ENCODE data around the gene CNTFR.
"Not testable (repeated sequence)": the region's sequence is repeated elsewhere in the genome, so short reads cannot be mapped to it uniquely, and the experiment has no call there.

The CNTFR gene, protein sequence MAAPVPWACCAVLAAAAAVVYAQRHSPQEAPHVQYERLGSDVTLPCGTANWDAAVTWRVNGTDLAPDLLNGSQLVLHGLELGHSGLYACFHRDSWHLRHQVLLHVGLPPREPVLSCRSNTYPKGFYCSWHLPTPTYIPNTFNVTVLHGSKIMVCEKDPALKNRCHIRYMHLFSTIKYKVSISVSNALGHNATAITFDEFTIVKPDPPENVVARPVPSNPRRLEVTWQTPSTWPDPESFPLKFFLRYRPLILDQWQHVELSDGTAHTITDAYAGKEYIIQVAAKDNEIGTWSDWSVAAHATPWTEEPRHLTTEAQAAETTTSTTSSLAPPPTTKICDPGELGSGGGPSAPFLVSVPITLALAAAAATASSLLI

DNA sequence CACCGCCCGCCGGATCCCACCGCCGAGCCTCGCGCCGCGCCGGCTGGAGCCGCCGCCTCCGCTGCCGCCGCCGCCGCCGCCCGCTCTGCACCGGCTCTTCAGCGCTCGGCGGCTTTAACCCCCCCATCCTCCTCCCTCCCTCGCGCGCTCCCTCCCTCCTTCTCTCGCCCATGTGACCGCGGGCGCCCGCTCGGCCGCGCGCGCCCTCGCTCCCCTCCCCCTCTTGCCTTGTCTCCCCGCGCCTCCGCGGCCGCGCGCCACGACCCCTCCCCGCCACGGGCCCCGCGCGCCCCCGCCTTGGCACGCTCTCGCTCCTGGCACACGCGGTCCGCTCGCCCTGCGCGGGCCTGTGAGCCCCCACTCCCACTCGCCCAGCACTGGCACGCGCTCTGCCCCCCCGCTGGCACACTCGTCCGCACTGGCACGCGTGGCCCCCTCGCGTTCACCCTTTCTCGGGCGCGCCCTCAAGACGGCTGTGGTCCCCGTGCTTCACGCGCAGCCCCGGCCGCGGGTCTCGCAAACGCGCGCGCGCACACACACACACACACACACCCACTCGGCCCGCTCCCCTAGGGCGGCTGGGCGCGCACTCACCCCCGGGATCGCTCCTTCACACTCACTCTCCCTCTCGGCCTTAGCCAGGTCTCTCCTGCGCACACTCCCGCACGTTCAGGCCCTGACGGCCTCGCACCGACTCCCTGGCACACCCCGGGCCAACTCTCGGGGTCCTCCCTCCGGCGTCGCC, at the start of gene CNTFR:
Gene CNTFR, minus strand, starts transcription at position 89 of the 745 bp plus-strand sequence. CDS start 20,743 bp downstream, outside the sequence.
- no peaks in the 10 kb centered on the region for H3K36me3 ChIP-seq (ENCODE audit: control insufficient read depth in 2 of 2, insufficient read depth in 2 of 2, low read length in 2 of 2)

DNA sequence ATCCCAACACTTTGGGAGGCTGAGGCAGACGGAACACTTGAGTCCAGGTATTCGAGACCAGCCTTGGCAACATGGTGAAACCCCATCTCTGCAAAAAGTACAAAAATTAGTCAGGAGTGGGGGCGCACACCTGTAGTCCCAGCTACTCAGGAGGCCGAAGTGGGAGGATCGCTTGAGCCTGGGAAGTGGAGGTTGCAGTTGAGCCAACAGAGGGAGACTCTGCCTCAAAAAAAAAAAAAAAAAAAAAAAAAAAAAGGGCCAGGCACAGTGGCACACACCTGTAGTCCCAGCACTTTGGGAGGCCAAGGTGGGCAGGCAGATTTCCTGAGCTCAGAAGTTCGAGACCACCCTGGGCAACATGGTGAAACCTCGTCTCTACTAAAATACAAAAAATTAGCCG, 49.8 kb upstream of the CNTFR start:
- H3K27me3 ChIP-seq (ENCODE audit: control insufficient read depth in 1 of 2, insufficient read depth in 2 of 2, low read length in 2 of 2); H3K27ac ChIP-seq (ENCODE audit: low read length); H3K4me3 ChIP-seq (ENCODE audit: low read length in 2 of 2); H3K9me3 ChIP-seq (ENCODE audit: control insufficient read depth in 2 of 2, low read length in 2 of 2); H3K9ac ChIP-seq (ENCODE audit: low read length in 2 of 2); H3K36me3 ChIP-seq (ENCODE audit: control insufficient read depth in 2 of 2, insufficient read depth in 2 of 2, low read length in 2 of 2): not testable (repeated sequence)
- H3K4me1 ChIP-seq (ENCODE audit: control insufficient read depth, insufficient read depth, low read length), result peaks cover 27% of the 10 kb centered on the region

More for the DNA sequence above, at the start of gene CNTFR:
- H3K9me3 ChIP-seq (ENCODE audit: control insufficient read depth in 2 of 2, low read length in 2 of 2), result no peaks in the 10 kb centered on the region
- H3K4me1 ChIP-seq (ENCODE audit: control insufficient read depth, insufficient read depth, low read length), result peaks cover 44% of the 10 kb centered on the region
- peak within 1 kb of the TSS; percentile 47 to 73 for H3K4me3 ChIP-seq (ENCODE audit: low read length in 2 of 2)
- H3K27ac ChIP-seq (ENCODE audit: low read length), result no peak within 1 kb of the TSS
- no peak within 1 kb of the TSS for H3K9ac ChIP-seq (ENCODE audit: low read length in 2 of 2)
- peaks cover 48 to 49% of the 10 kb centered on the region in 2 donors for H3K27me3 ChIP-seq (ENCODE audit: control insufficient read depth in 1 of 2, insufficient read depth in 2 of 2, low read length in 2 of 2)

DNA sequence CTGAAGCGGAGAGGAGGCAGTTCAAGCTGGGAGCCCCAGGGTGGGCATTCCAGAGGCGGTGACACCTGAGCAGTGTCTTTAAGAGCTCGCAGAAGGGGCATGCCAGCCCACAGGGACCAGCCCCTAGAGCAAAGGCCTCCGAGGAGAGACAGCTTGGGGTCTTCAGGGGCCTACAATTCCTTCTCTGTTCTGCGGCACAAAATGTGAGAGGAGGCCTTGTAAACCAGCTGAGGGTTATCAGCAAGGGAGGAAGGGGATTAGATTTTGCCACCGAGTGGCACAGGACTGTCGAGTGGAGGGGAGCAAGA, 48.6 kb upstream of the CNTFR start:
- Histone ChIP-seq H3K36me3 (ENCODE audit: control insufficient read depth in 2 of 2, insufficient read depth in 2 of 2, low read length in 2 of 2) (peaks cover 0 to 2% of the 10 kb centered on the region in 2 donors), H3K27ac (ENCODE audit: low read length) (peak overlapping the region; percentile 81), H3K4me3 (ENCODE audit: low read length in 2 of 2) (peak overlapping the region; percentile 86 to 87), H3K9ac (ENCODE audit: low read length in 2 of 2) (peak overlapping the region; percentile 91 to 95), H3K9me3 (ENCODE audit: control insufficient read depth in 2 of 2, low read length in 2 of 2) (no peaks in the 10 kb centered on the region), H3K27me3 (ENCODE audit: control insufficient read depth in 1 of 2, insufficient read depth in 2 of 2, low read length in 2 of 2) (no peaks in the 10 kb centered on the region), H3K4me1 (ENCODE audit: control insufficient read depth, insufficient read depth, low read length) (peaks cover 33% of the 10 kb centered on the region)

- Histone ChIP-seq H3K9ac (ENCODE audit: low read length in 2 of 2) (peak within 1 kb of the TSS; percentile 91 to 95), H3K27me3 (ENCODE audit: control insufficient read depth in 1 of 2, insufficient read depth in 2 of 2, low read length in 2 of 2) (no peaks in the 10 kb centered on the region), H3K27ac (ENCODE audit: low read length) (peak within 1 kb of the TSS; percentile 81), H3K4me1 (ENCODE audit: control insufficient read depth, insufficient read depth, low read length) (peaks cover 33% of the 10 kb centered on the region), H3K36me3 (ENCODE audit: control insufficient read depth in 2 of 2, insufficient read depth in 2 of 2, low read length in 2 of 2) (peaks cover 0 to 2% of the 10 kb centered on the region in 2 donors), H3K4me3 (ENCODE audit: low read length in 2 of 2) (peak within 1 kb of the TSS; percentile 86 to 87), H3K9me3 (ENCODE audit: control insufficient read depth in 2 of 2, low read length in 2 of 2) (no peaks in the 10 kb centered on the region)
Measured at GRCh38 chr9:34637356-34638137, 48.0 kb upstream of the CNTFR start, which contains the start of gene SIGMAR1. Gene SIGMAR1, minus strand, starts transcription at chr9:34637787. Its CDS starts 90 bp downstream, at chr9:34637697.

GRCh38 chr9:34636791-34637355, 47.3 kb upstream of the CNTFR start:
- Histone ChIP-seq H3K9me3 (ENCODE audit: control insufficient read depth in 2 of 2, low read length in 2 of 2) (no peaks in the 10 kb centered on the region), H3K4me3 (ENCODE audit: low read length in 2 of 2) (peak overlapping the region; percentile 86 to 87), H3K9ac (ENCODE audit: low read length in 2 of 2) (peak overlapping the region; percentile 60 to 91), H3K4me1 (ENCODE audit: control insufficient read depth, insufficient read depth, low read length) (peaks cover 33% of the 10 kb centered on the region), H3K27ac (ENCODE audit: low read length) (peak overlapping the region; percentile 81), H3K27me3 (ENCODE audit: control insufficient read depth in 1 of 2, insufficient read depth in 2 of 2, low read length in 2 of 2) (no peaks in the 10 kb centered on the region), H3K36me3 (ENCODE audit: control insufficient read depth in 2 of 2, insufficient read depth in 2 of 2, low read length in 2 of 2) (peaks cover 0 to 2% of the 10 kb centered on the region in 2 donors)

DNA sequence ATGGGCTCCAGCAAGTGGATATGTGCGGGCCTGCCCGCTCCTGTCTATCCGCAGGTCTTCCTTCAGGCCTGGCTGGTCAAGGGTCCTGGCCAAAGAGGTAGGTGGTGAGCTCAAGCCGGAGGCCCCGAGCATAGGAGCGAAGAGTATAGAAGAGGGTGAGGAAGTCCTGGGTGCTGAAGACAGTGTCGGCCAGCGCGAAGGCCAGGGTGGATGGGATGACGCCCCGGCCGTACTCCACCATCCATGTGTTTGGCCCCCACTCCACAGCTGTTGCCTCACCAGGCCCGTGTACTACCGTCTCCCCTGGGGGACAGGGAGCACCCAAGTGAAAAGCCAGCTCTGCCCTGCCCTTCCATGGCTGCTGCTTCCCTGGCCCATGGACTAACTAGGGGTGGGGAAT, 46.0 kb upstream of the CNTFR start:
- Histone ChIP-seq H3K27ac (ENCODE audit: low read length) (no peak overlapping the region), H3K9me3 (ENCODE audit: control insufficient read depth in 2 of 2, low read length in 2 of 2) (no peaks in the 10 kb centered on the region), H3K36me3 (ENCODE audit: control insufficient read depth in 2 of 2, insufficient read depth in 2 of 2, low read length in 2 of 2) (peaks cover 0 to 2% of the 10 kb centered on the region in 2 donors), H3K27me3 (ENCODE audit: control insufficient read depth in 1 of 2, insufficient read depth in 2 of 2, low read length in 2 of 2) (no peaks in the 10 kb centered on the region), H3K4me1 (ENCODE audit: control insufficient read depth, insufficient read depth, low read length) (peaks cover 33% of the 10 kb centered on the region), H3K4me3 (ENCODE audit: low read length in 2 of 2) (peak overlapping the region in 1 of 2 donors; percentile 22), H3K9ac (ENCODE audit: low read length in 2 of 2) (peak overlapping the region in 1 of 2 donors; percentile 29)

- Histone ChIP-seq H3K9ac (ENCODE audit: low read length in 2 of 2) (no peak overlapping the region), H3K27me3 (ENCODE audit: control insufficient read depth in 1 of 2, insufficient read depth in 2 of 2, low read length in 2 of 2) (no peaks in the 10 kb centered on the region), H3K9me3 (ENCODE audit: control insufficient read depth in 2 of 2, low read length in 2 of 2) (no peaks in the 10 kb centered on the region), H3K36me3 (ENCODE audit: control insufficient read depth in 2 of 2, insufficient read depth in 2 of 2, low read length in 2 of 2) (peaks cover 0 to 2% of the 10 kb centered on the region in 2 donors), H3K27ac (ENCODE audit: low read length) (no peak overlapping the region), H3K4me3 (ENCODE audit: low read length in 2 of 2) (no peak overlapping the region), H3K4me1 (ENCODE audit: control insufficient read depth, insufficient read depth, low read length) (peaks cover 33% of the 10 kb centered on the region)
Measured at GRCh38 chr9:34634551-34635248, 45.2 kb upstream of the CNTFR start.

DNA sequence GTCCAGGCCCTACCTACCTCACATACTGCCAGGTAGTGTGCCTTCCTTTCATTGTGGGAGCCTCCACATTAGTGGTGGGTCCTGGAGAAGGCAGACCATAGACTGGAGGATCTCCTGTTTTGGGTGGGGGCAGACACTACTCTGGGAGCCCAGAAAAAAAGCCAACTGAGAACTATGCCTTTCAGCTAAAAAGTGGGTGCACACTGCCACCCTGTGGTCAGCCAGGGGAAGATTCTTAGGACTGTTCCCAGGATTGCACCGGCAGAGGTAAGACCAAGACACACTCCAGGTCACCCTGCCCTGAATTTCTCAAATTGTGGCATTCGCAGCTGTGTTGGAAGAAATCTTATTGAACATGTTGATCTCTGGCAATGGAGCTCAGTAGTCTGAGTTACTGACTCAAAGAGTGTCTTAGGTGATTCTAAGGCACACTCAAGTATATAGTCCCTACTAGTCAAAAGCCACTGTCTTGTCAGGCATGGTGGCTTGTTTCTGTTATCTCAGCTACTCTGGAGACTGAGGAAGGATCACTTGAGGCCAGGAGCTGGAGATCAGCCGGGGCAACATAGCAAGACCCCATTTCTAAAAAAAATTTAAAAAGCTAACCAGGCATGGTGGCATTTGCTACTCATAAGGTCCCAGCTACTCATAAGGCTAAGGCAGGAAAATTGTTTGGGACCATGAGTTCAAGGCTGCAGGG, 44.5 kb upstream of the CNTFR start:
- peaks cover 38% of the 10 kb centered on the region for H3K4me1 ChIP-seq (ENCODE audit: control insufficient read depth, insufficient read depth, low read length)
- H3K36me3 ChIP-seq (ENCODE audit: control insufficient read depth in 2 of 2, insufficient read depth in 2 of 2, low read length in 2 of 2), result peaks cover 0 to 2% of the 10 kb centered on the region in 2 donors

GRCh38 chr9:34633166-34633565, 43.6 kb upstream of the CNTFR start:
- H3K9ac ChIP-seq (ENCODE audit: low read length in 2 of 2), result peak overlapping the region in 1 of 2 donors; percentile 21
- H3K9me3 ChIP-seq (ENCODE audit: control insufficient read depth in 2 of 2, low read length in 2 of 2), result no peaks in the 10 kb centered on the region
- H3K36me3 ChIP-seq (ENCODE audit: control insufficient read depth in 2 of 2, insufficient read depth in 2 of 2, low read length in 2 of 2), result peaks cover 0 to 2% of the 10 kb centered on the region in 2 donors
- H3K27ac ChIP-seq (ENCODE audit: low read length), result no peak overlapping the region
- no peak overlapping the region for H3K4me3 ChIP-seq (ENCODE audit: low read length in 2 of 2)
- peaks cover 9 to 13% of the 10 kb centered on the region in 2 donors for H3K27me3 ChIP-seq (ENCODE audit: control insufficient read depth in 1 of 2, insufficient read depth in 2 of 2, low read length in 2 of 2)
- peaks cover 38% of the 10 kb centered on the region for H3K4me1 ChIP-seq (ENCODE audit: control insufficient read depth, insufficient read depth, low read length)

More for the DNA sequence above, 44.5 kb upstream of the CNTFR start:
- no peak overlapping the region for H3K4me3 ChIP-seq (ENCODE audit: low read length in 2 of 2)
- no peak overlapping the region for H3K9ac ChIP-seq (ENCODE audit: low read length in 2 of 2)
- no peaks in the 10 kb centered on the region for H3K9me3 ChIP-seq (ENCODE audit: control insufficient read depth in 2 of 2, low read length in 2 of 2)
- H3K27ac ChIP-seq (ENCODE audit: low read length), result no peak overlapping the region
- H3K27me3 ChIP-seq (ENCODE audit: control insufficient read depth in 1 of 2, insufficient read depth in 2 of 2, low read length in 2 of 2), result peaks cover 5 to 6% of the 10 kb centered on the region in 2 donors
